K562 (cell line): ENCODE measurements around the gene NNAT. TPM values are rescaled to one million over a fixed set of nuclear protein-coding genes. Genes with fewer than 3 reads are reported as not detected.

Experiments used
- GTF2E2 ChIP-seq: fragments of 200-800 bp; sonication (Bioruptor generic); IDR thresholded peaks from 2 replicates; pipeline ENCODE4 v1.6.1; 2016; ENCODE audit warnings: missing genetic modification characterization, missing compliant biosample characterization
- HMG20B ChIP-seq: fragments of 250-450 bp; sonication (Bioruptor Pico); IDR thresholded peaks from 2 replicates; pipeline ENCODE4 v1.5.0; 2021; ENCODE audit warnings: mild to moderate bottlenecking
- NCOA2 ChIP-seq, 2 experiments: fragments of 450-650 bp; IDR thresholded peaks; 2 replicates each; pipeline ENCODE4 v1.6.1; 2018; ENCODE audit warnings: mild to moderate bottlenecking in 2 of 2, moderate library complexity in 1 of 2; ENCODE audit not compliant: partially characterized antibody in 2 of 2
- NR3C1 ChIP-seq: sonication (generic); formaldehyde crosslinking; IDR thresholded peaks from 2 replicates; pipeline ENCODE4 v1.8.1; 2022; ENCODE audit warnings: missing genetic modification reagents
- PCBP2 ChIP-seq: fragments of 200-400 bp; formaldehyde crosslinking; IDR thresholded peaks from 2 replicates; pipeline ENCODE4 v1.6.1; 2018; ENCODE audit warnings: low read length, low read depth, mild to moderate bottlenecking, moderate library complexity; ENCODE audit not compliant: poor library complexity, severe bottlenecking
- ZKSCAN1 ChIP-seq: fragments of 150-350 bp; IDR thresholded peaks from 2 replicates; pipeline ENCODE4 v1.6.1; 2016; ENCODE audit warnings: low read depth, low read length
- ZNF830 ChIP-seq: fragments of 250-450 bp; sonication (Bioruptor Pico); IDR thresholded peaks from 2 replicates; pipeline ENCODE4 v1.5.0; 2021; ENCODE audit warnings: mild to moderate bottlenecking
- polyA plus RNA-seq, 8 experiments: library from polyadenylated mRNA; depleted of rRNA in 4 of 8; stranded (reverse) in 5 of 8; unstranded in 3 of 8; fragments of >200 nt; fragmentation: Nextera tagmentation in 2 of 8; fragmentation: Illumina TruSeq in 1 of 8; extraction: Ambion mirVana in 2 of 8; extraction: Trizol in 1 of 8; gene quantifications; 2 replicates each; pipeline versions ENCODE4 v1.2.1 to v1.2.3, GENCODE V29; 2011 to 2014; ENCODE audit warnings: inconsistent platforms in 1 of 8, missing spikeins in 1 of 8
- total RNA-seq, 7 experiments: library from RNA; depleted of rRNA in 6 of 7; stranded (reverse); fragments of >200 nt in 6 of 7; fragmentation: Illumina TruSeq in 2 of 7; extraction: Trizol in 2 of 7; gene quantifications; 2 replicates each; pipeline versions ENCODE4 v1.2.1 to v1.2.3, GENCODE V29; 2011 to 2021; ENCODE audit warnings: low replicate concordance in 1 of 7
- TF ChIP-seq, protein P1 (sequence below): fragments of 450-650 bp; IDR thresholded peaks from 2 replicates; pipeline ENCODE4 v1.6.1; 2016; ENCODE audit warnings: mild to moderate bottlenecking, moderate library complexity
- TF ChIP-seq, protein P2 (sequence below): fragments of 250-450 bp; sonication (Bioruptor Pico); IDR thresholded peaks from 2 replicates; pipeline ENCODE4 v1.4.0; 2020
- TF ChIP-seq, protein P3 (sequence below): fragments of 450-650 bp; IDR thresholded peaks from 2 replicates; pipeline ENCODE4 v1.6.1; 2017; ENCODE audit warnings: antibody characterized with exemption, mild to moderate bottlenecking

Gene NNAT
- total and polyA plus RNA-seq, 9 of the 15 experiments (the other 6 are each of a cell fraction or from before 2014, with no cell fraction given), result 0.13 TPM; not detected in 8

DNA sequence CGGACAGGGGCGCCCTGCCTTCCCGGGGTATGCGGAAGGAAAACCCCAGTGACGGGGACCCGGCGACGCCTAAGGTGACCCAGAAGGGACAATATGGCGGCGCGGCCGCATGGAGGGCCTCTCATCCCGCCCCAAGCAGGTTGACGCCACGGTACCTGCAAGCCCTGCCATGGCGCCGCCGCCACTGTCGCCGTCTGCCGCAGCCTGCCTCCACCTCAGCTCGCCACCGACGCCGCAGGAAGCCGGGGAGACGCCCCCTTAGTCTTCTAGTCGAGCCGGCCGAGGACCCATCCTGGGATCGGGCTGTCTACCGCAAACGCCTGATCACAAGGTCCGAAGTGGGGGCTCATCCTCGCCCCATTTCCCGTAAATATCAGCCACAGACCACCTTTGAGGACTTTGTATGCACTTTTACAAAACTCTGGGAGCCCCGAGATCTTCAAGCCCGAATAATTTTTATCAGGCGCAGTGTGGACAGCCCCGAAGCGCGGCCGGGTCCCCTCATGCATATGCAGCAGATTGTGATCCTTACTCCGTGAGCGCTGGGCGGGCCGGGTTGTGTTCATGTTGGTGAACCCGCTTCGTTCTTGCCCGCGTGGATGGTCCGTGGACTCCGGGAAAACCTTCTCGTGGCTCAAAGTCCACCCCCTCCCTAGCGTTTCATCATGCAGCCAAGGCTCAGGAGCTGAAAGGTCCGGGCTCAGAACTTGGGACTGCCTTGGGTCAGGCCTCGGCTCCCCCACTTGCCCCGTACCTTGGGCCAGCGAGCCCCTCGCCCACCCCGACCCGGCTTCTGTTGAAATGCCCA is 6.8 kb downstream of the NNAT start, which contains the start of gene BLCAP (continued):
- TF ChIP-seq, protein P1, sequence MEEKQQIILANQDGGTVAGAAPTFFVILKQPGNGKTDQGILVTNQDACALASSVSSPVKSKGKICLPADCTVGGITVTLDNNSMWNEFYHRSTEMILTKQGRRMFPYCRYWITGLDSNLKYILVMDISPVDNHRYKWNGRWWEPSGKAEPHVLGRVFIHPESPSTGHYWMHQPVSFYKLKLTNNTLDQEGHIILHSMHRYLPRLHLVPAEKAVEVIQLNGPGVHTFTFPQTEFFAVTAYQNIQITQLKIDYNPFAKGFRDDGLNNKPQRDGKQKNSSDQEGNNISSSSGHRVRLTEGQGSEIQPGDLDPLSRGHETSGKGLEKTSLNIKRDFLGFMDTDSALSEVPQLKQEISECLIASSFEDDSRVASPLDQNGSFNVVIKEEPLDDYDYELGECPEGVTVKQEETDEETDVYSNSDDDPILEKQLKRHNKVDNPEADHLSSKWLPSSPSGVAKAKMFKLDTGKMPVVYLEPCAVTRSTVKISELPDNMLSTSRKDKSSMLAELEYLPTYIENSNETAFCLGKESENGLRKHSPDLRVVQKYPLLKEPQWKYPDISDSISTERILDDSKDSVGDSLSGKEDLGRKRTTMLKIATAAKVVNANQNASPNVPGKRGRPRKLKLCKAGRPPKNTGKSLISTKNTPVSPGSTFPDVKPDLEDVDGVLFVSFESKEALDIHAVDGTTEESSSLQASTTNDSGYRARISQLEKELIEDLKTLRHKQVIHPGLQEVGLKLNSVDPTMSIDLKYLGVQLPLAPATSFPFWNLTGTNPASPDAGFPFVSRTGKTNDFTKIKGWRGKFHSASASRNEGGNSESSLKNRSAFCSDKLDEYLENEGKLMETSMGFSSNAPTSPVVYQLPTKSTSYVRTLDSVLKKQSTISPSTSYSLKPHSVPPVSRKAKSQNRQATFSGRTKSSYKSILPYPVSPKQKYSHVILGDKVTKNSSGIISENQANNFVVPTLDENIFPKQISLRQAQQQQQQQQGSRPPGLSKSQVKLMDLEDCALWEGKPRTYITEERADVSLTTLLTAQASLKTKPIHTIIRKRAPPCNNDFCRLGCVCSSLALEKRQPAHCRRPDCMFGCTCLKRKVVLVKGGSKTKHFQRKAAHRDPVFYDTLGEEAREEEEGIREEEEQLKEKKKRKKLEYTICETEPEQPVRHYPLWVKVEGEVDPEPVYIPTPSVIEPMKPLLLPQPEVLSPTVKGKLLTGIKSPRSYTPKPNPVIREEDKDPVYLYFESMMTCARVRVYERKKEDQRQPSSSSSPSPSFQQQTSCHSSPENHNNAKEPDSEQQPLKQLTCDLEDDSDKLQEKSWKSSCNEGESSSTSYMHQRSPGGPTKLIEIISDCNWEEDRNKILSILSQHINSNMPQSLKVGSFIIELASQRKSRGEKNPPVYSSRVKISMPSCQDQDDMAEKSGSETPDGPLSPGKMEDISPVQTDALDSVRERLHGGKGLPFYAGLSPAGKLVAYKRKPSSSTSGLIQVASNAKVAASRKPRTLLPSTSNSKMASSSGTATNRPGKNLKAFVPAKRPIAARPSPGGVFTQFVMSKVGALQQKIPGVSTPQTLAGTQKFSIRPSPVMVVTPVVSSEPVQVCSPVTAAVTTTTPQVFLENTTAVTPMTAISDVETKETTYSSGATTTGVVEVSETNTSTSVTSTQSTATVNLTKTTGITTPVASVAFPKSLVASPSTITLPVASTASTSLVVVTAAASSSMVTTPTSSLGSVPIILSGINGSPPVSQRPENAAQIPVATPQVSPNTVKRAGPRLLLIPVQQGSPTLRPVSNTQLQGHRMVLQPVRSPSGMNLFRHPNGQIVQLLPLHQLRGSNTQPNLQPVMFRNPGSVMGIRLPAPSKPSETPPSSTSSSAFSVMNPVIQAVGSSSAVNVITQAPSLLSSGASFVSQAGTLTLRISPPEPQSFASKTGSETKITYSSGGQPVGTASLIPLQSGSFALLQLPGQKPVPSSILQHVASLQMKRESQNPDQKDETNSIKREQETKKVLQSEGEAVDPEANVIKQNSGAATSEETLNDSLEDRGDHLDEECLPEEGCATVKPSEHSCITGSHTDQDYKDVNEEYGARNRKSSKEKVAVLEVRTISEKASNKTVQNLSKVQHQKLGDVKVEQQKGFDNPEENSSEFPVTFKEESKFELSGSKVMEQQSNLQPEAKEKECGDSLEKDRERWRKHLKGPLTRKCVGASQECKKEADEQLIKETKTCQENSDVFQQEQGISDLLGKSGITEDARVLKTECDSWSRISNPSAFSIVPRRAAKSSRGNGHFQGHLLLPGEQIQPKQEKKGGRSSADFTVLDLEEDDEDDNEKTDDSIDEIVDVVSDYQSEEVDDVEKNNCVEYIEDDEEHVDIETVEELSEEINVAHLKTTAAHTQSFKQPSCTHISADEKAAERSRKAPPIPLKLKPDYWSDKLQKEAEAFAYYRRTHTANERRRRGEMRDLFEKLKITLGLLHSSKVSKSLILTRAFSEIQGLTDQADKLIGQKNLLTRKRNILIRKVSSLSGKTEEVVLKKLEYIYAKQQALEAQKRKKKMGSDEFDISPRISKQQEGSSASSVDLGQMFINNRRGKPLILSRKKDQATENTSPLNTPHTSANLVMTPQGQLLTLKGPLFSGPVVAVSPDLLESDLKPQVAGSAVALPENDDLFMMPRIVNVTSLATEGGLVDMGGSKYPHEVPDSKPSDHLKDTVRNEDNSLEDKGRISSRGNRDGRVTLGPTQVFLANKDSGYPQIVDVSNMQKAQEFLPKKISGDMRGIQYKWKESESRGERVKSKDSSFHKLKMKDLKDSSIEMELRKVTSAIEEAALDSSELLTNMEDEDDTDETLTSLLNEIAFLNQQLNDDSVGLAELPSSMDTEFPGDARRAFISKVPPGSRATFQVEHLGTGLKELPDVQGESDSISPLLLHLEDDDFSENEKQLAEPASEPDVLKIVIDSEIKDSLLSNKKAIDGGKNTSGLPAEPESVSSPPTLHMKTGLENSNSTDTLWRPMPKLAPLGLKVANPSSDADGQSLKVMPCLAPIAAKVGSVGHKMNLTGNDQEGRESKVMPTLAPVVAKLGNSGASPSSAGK, result peak; percentile 95
- TF ChIP-seq ZKSCAN1, result no peak
- no peak for TF ChIP-seq PCBP2
- no peak for TF ChIP-seq NR3C1 (CRISPR knock-in tag)
- no peak for TF ChIP-seq ZNF830 (CRISPR knock-in tag)
- no peak for TF ChIP-seq GTF2E2 (tag)
- TF ChIP-seq NCOA2 (IDR thresholded peaks at IDR 0.05; ENCODE audit: partially characterized antibody in 2 of 2), result peak in 1 of 2 experiments; percentile 99
- TF ChIP-seq, protein P2, sequence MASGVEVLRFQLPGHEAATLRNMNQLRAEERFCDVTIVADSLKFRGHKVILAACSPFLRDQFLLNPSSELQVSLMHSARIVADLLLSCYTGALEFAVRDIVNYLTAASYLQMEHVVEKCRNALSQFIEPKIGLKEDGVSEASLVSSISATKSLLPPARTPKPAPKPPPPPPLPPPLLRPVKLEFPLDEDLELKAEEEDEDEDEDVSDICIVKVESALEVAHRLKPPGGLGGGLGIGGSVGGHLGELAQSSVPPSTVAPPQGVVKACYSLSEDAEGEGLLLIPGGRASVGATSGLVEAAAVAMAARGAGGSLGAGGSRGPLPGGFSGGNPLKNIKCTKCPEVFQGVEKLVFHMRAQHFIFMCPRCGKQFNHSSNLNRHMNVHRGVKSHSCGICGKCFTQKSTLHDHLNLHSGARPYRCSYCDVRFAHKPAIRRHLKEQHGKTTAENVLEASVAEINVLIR, result no peak
- no peak for TF ChIP-seq HMG20B (CRISPR knock-in tag)
- TF ChIP-seq, protein P3, sequence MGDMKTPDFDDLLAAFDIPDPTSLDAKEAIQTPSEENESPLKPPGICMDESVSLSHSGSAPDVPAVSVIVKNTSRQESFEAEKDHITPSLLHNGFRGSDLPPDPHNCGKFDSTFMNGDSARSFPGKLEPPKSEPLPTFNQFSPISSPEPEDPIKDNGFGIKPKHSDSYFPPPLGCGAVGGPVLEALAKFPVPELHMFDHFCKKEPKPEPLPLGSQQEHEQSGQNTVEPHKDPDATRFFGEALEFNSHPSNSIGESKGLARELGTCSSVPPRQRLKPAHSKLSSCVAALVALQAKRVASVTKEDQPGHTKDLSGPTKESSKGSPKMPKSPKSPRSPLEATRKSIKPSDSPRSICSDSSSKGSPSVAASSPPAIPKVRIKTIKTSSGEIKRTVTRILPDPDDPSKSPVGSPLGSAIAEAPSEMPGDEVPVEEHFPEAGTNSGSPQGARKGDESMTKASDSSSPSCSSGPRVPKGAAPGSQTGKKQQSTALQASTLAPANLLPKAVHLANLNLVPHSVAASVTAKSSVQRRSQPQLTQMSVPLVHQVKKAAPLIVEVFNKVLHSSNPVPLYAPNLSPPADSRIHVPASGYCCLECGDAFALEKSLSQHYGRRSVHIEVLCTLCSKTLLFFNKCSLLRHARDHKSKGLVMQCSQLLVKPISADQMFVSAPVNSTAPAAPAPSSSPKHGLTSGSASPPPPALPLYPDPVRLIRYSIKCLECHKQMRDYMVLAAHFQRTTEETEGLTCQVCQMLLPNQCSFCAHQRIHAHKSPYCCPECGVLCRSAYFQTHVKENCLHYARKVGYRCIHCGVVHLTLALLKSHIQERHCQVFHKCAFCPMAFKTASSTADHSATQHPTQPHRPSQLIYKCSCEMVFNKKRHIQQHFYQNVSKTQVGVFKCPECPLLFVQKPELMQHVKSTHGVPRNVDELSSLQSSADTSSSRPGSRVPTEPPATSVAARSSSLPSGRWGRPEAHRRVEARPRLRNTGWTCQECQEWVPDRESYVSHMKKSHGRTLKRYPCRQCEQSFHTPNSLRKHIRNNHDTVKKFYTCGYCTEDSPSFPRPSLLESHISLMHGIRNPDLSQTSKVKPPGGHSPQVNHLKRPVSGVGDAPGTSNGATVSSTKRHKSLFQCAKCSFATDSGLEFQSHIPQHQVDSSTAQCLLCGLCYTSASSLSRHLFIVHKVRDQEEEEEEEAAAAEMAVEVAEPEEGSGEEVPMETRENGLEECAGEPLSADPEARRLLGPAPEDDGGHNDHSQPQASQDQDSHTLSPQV, result peak; percentile 73; the same call in 1 of the 2 replicates
